Left lung (tissue), 10 donors: ENCODE measurements around the gene PDE8A. TPM values are rescaled to one million over a fixed set of nuclear protein-coding genes. Genes with fewer than 3 reads are reported as not detected.

Source experiments
- ATAC-seq: fragments of 200-7000 bp; cut with Tn5 transposase; one replicate; pipeline ENCODE4 v1.9.1; 2020; ENCODE audit warnings: moderate library complexity
- DNase-seq, 4 donors: peaks; one replicate each; pipeline ENCODE4 v3.0.0-alpha.2; 2013 to 2020
- H3K27ac ChIP-seq, 2 donors: fragments of 200-600 bp; sonication (generic) in 1 of 2; one replicate each; pipeline versions ENCODE4 v1.5.0 to v1.8.0; 2020 to 2021
- H3K27me3 ChIP-seq, 2 donors: fragments of 200-600 bp; sonication (generic) in 1 of 2; one replicate each; pipeline versions ENCODE4 v1.5.0 to v1.8.0; 2020 to 2021
- H3K36me3 ChIP-seq, 2 donors: fragments of 200-600 bp; sonication (generic) in 1 of 2; one replicate each; pipeline versions ENCODE4 v1.5.0 to v1.8.0; 2020 to 2021
- H3K4me1 ChIP-seq, 2 donors: fragments of 200-600 bp; one replicate each; pipeline ENCODE4 v1.8.0; 2021
- H3K4me3 ChIP-seq, 2 donors: fragments of 200-600 bp; sonication (generic) in 1 of 2; one replicate each; pipeline versions ENCODE4 v1.5.0 to v1.8.0; 2020 to 2021; ENCODE audit warnings: mild to moderate bottlenecking in 1 of 2
- H3K9me3 ChIP-seq, 2 donors: fragments of 200-600 bp; sonication (generic) in 1 of 2; one replicate each; pipeline versions ENCODE4 v1.5.0 to v1.8.0; 2020 to 2021
- CTCF ChIP-seq, 2 donors: fragments of 200-600 bp; sonication (generic) in 1 of 2; IDR thresholded peaks; one replicate each; pipeline versions ENCODE4 v1.5.0 to v1.8.0; 2021; ENCODE audit warnings: antibody characterized with exemption in 2 of 2
- intact Hi-C, 2 donors: fragments of 100-400 bp; cut with DNase I; formaldehyde crosslinking; loops; one replicate each; pipeline versions ENCODE4 v1.11.2 to v1.14.2; 2022
- polyA plus RNA-seq, 6 donors: library from polyadenylated mRNA; unstranded; fragments of 120-200 nt; gene quantifications; one replicate each; pipeline ENCODE4 v1.2.1, GENCODE V29; 2013; ENCODE audit not compliant: insufficient read length in 6 of 6
- total RNA-seq, 2 donors: library from RNA; stranded (reverse); fragmentation: NEBNext Ultra II Directional; extraction: Animal tissue kit (Norgen Biotek cat#: 25700); gene quantifications; one replicate each; pipeline ENCODE4 v1.2.1, GENCODE V29; 2021
- donor health status: DM: no; HTN: yes; CAD: no.
- donor health status: DM: no; HTN: no; CAD: no.

PDE8A gene
- total and polyA plus RNA-seq, 8 donors, result 30.4 to 64.0 (median 48.4) TPM

GRCh38 chr15:85118581-85118980 is 136.9 kb downstream of the PDE8A start:
- H3K27ac ChIP-seq, result no peak overlapping the region
- ATAC-seq (no peak), DNase-seq (no peak)
- no peak for TF ChIP-seq CTCF (IDR thresholded peaks at IDR 0.05)
- intact Hi-C loops, result no loop called here
- no peak overlapping the region for H3K4me3 ChIP-seq
- no peaks in the 10 kb centered on the region for H3K4me1 ChIP-seq
- peaks cover 0 to 65% of the 10 kb centered on the region in 2 donors for H3K36me3 ChIP-seq
- no peaks in the 10 kb centered on the region for H3K27me3 ChIP-seq
- no peaks in the 10 kb centered on the region for H3K9me3 ChIP-seq

- Histone ChIP-seq H3K27me3 (no peaks in the 10 kb centered on the region), H3K27ac (no peak overlapping the region), H3K9me3 (no peaks in the 10 kb centered on the region), H3K36me3 (peaks cover 0 to 50% of the 10 kb centered on the region in 2 donors), H3K4me3 (no peak overlapping the region), H3K4me1 (no peaks in the 10 kb centered on the region)
- ATAC-seq (no peak), DNase-seq (no peak)
- TF ChIP-seq CTCF (IDR thresholded peaks at IDR 0.05), result no peak
- intact Hi-C loops, result no loop called here
These were observed 138.9 kb downstream of the PDE8A start for GRCh38 chr15:85120351-85121113.

GRCh38 chr15:85124173-85124572 is 142.5 kb downstream of the PDE8A start:
- peaks cover 0 to 49% of the 10 kb centered on the region in 2 donors for H3K36me3 ChIP-seq
- DNase-seq (no peak), ATAC-seq (no peak)
- H3K4me1 ChIP-seq, result no peaks in the 10 kb centered on the region
- H3K4me3 ChIP-seq, result no peak overlapping the region
- no peak overlapping the region for H3K27ac ChIP-seq
- H3K27me3 ChIP-seq, result no peaks in the 10 kb centered on the region
- intact Hi-C loops, result no loop called here
- H3K9me3 ChIP-seq, result no peaks in the 10 kb centered on the region
- TF ChIP-seq CTCF (IDR thresholded peaks at IDR 0.05), result no peak

GRCh38 chr15:85125056-85125661 is 143.5 kb downstream of the PDE8A start:
- no peaks in the 10 kb centered on the region for H3K9me3 ChIP-seq
- no peak overlapping the region for H3K4me3 ChIP-seq
- no peak overlapping the region for H3K27ac ChIP-seq
- H3K27me3 ChIP-seq, result no peaks in the 10 kb centered on the region
- intact Hi-C loops, result no loop called here
- ATAC-seq (peak; percentile 75), DNase-seq (no peak)
- TF ChIP-seq CTCF (IDR thresholded peaks at IDR 0.05), result no peak
- no peaks in the 10 kb centered on the region for H3K4me1 ChIP-seq
- H3K36me3 ChIP-seq, result peaks cover 0 to 51% of the 10 kb centered on the region in 2 donors

- Histone ChIP-seq H3K4me3 (no peak overlapping the region), H3K36me3 (peaks cover 0 to 44% of the 10 kb centered on the region in 2 donors), H3K4me1 (no peaks in the 10 kb centered on the region), H3K27ac (no peak overlapping the region), H3K27me3 (no peaks in the 10 kb centered on the region), H3K9me3 (peaks cover 0 to 14% of the 10 kb centered on the region in 2 donors)
- intact Hi-C loops, result no loop called here
- ATAC-seq (no peak), DNase-seq (no peak)
- TF ChIP-seq CTCF (IDR thresholded peaks at IDR 0.05), result no peak
These were observed 147.0 kb downstream of the PDE8A start for GRCh38 chr15:85128621-85129020.
